ENCODE measurements around the gene ADCY3.

The ADCY3 gene

GRCh38 chr2:24872344-24873115, 47.5 kb downstream of the ADCY3 start:
- no peak for FAIRE-seq

GRCh38 chr2:24871852-24872333, 48.1 kb downstream of the ADCY3 start:
- no peak for FAIRE-seq

DNA sequence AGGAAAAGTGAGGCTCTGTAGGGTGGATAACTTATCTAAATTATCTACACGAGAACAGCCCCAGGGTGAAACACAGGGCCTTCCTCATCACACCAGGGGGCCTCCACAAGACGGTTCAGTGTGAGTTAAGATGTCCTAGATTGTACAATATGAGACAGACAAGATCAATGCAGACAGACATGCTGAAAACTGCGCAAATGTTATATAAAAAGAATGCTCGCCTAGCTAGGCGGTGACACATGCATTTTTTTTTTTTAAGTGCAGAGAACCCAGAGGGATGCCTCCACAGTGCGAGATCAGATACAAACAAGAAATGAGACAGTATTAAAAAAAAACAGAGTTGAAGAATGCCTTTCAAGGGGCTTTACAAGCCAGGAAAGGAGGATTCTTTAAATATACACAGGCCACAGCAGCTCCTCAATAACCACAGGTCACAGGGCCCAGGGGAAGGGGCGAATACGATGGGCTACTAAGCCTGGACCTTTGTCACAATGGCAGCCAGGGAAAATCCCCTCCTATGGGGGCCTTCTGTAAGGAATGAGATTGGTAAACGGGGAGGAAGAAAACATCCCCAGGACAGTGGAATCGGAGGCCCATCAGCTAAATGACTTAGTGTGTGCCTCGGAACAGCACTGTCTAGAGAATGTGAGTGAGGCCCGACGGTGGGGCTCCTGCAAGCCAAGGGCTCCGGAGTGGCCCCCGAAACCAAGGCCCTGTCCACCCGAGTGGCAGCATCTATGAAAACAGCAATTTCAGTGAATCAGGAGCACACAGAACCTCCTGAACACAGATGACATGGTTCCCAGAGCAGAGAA, 48.9 kb downstream of the ADCY3 start:
- FAIRE-seq, result no peak

DNA sequence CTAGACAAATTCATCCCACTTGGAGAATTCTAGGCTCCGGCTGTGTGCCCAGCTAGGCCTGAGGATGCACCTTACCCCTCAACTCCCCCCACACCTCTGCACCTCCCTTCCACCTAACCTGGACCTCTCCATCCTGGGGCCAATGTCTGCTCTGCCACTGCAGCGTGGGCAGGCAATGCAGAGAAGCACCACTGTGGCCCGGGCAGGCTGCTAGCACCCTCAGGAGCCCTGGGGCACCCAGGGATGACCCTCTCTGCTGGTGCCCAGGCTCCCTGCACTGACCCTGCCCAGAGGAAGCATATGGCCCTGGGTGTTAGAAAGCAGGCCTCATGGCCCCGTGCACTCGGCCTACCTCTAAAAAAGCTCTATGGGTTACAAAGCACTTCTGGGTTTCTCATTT, 49.6 kb downstream of the ADCY3 start:
- FAIRE-seq, result no peak

- FAIRE-seq, result no peak
Observed at GRCh38 chr2:24866946-24867345, 53.1 kb downstream of the ADCY3 start.

- FAIRE-seq, result no peak
Observed at GRCh38 chr2:24863641-24864040, 56.4 kb downstream of the ADCY3 start.

DNA sequence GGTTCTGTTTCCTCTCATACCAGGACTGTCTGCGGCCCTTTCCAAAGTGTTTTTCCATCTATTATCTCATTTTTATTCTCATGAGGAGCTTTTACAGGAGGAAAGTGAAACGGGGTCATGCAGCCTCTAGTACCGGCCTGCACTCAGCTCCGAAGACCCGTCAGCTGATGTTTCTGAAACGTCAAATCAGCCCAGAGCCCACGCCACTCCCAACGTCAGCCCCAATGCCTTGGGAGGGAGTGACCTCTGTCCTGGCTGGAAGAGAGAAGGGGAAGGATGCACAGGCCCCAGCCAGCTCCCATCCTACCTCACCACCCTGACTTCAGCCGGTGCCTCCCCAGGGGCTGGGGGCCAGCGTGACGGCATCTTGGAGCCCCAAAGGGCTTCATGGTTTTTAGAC, 58.5 kb downstream of the ADCY3 start:
- FAIRE-seq, result no peak

DNA sequence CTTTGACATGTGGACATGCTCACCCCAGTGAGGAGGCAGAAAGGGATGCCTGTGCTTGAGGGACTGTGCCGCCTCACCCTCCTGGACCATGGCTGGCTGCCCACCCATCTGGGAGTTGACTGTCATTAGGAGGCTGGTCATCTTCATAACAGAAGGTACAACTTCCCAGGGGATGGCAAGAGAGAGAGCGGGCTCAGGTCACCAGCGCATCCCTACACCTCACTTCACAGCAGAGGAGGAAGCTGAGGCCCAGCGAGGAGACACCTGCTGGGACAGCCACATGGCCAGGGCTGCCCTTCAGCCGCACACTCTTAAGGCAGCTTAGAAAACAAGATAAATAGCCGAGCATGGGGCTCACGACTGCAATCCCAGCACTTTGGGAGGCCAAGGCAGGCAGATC, 59.4 kb downstream of the ADCY3 start:
- FAIRE-seq, result no peak

DNA sequence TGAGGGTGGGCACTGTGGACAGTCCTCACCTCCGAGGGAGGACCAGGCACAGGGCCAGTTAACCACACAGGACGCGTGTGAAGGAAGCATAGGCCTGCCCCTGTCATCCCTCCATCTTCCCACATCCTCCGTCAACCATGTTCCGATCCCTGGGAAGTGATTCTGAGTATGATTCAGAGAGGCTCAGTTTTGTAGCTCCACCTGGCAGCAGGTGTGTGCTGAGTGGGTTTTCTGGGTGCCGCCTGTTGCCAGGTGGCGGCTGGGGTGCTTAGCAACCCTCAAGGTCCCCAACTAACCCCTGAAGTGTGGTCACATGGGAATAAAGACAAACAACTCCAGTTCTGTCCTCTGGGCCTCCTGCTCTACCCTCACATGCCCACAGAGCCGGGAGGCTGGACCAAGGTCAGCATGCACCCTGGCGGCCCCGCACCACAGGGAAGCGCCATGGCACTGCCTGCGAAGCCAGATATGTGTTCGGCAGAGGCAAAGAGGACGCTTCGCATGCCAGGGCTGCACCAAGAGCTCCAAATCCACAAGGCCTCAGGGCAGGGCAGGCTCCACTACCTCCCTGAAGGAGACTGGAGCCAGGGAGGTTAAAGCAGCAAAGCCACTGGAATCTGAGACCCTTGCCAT, 60.0 kb downstream of the ADCY3 start:
- FAIRE-seq, result no peak

DNA sequence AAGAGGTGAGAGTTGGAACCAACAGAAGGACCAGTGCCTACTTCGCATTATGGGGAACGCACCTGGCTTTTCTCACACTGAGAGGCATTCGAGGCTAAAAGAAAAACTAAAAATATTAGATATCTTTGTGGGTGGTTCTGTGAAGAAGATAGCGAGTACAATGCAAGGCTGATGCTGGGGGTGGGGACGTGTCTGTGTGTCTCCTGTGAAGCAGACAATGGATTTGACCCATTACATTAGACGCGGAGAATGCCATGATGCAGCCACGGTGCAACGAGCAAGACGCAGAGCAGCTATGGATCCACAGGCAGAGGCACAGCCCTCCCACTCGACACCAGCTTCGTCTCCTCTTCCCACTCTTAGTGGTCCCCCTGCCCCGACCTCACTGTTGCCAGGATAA, 61.0 kb downstream of the ADCY3 start:
- FAIRE-seq, result no peak

- FAIRE-seq, result no peak
Observed at GRCh38 chr2:24857746-24858145, 62.3 kb downstream of the ADCY3 start.

GRCh38 chr2:24856791-24857211, 63.2 kb downstream of the ADCY3 start:
- FAIRE-seq, result no peak

DNA sequence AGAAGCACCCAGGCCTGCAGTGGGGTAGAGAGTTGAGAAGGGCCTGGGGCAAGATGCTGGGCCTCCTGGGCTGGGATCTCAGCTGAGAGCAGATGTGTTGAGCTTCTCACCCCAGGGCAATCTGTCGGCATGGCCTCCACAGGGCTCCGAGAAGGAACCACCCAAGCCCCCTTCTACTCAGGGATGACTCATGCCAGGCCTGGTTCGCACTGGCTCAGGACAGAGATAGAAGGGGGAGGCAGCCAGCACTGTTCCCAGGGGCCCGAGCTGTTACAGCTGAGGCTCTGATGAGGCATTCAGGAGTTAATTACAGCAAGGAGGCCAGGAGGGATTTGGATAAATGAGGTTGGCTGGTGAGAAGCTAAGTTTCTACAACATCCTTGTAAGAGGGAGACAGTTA, 64.3 kb downstream of the ADCY3 start:
- no peak for FAIRE-seq

DNA sequence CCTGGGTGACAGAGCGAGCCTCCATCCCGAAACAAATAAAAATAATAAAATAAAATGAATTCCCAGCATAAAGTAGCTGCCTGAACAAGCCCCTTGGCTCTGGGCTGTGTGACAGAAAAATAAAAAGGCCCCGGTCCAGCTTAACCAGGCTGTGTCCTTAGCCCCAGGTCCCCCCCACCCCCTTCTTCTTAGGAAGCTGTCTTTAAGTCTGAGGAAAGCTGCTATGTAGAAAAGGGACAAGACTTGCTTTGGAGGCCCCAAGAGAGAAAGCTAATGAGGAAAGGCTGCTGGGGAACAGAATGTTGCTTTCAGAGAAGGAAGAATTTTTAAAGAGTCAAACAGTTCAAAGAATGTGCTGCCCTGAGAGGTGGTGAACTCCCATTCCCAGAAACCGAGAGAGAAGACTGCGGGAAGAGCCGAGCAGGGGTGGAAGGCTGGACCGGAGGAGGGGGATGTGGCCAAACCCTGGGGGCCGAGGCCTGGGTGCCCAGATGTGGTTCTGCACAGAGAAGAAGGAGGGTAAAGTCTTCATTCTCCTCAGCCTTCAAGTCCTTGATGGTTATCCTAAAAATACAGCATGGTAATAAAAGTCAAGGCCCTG, 64.9 kb downstream of the ADCY3 start:
- no peak for FAIRE-seq

DNA sequence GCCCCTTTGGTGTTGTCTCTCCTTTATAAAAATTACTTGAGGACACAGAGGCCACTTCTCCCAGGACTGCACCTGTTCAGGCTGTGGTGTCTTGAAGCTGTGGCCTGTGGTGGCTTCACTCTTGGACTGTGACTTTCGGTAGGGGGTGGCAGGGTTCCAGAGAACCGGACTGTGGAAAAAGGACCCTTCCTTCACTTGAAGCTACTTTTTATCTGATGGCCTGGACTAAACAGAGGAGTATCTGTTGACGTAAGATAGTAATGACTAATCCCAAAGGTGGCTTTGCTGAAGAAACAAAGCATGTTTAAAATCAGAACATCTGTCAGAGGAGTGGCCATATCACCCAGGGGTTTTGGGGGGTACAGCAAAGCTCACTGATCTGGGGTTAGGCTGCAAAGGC, 66.0 kb downstream of the ADCY3 start:
- no peak for FAIRE-seq

- FAIRE-seq, result no peak
Observed at GRCh38 chr2:24853046-24853445, 67.0 kb downstream of the ADCY3 start.

- FAIRE-seq, result no peak
Observed at GRCh38 chr2:24852431-24853020, 67.5 kb downstream of the ADCY3 start.

DNA sequence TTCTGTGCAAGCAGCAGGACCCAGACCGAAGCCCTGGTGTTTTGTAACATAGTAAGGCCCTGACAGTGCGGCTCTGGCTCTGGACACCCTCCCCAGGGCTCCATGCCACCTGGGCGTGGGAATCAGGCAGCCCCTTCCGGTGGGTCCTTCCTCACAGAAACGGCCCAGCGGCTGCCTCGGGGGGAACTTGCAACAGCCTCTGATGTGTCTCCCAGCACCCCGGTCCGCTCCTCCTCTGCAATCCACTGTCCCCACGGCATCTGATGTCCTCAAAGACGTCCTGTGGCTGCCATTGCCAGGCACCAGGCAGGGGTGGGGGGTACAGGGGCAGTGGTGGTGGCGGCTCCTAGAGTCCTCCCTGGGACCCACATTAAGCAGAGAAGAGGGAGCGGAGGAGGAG, 68.0 kb downstream of the ADCY3 start:
- no peak for FAIRE-seq

- no peak for FAIRE-seq
Observed at GRCh38 chr2:24850944-24851343, 69.1 kb downstream of the ADCY3 start.

- no peak for FAIRE-seq
Observed at GRCh38 chr2:24845691-24846090, 74.3 kb downstream of the ADCY3 start.

- FAIRE-seq, result no peak
Observed at GRCh38 chr2:24844023-24844685, 75.9 kb downstream of the ADCY3 start.

- no peak for FAIRE-seq
Observed at GRCh38 chr2:24843330-24843860, 76.6 kb downstream of the ADCY3 start.
